SIG-M5 (cell line): ENCODE results near the gene RGL1.
"Not testable (repeated sequence)": the region's sequence is repeated elsewhere in the genome, so short reads cannot be mapped to it uniquely, and the experiment has no call there.

Experiments
- DNase-seq: peaks from one replicate; lab custom pipeline; 2025; lab: John Stamatoyannopoulos, UW

The RGL1 gene

DNA sequence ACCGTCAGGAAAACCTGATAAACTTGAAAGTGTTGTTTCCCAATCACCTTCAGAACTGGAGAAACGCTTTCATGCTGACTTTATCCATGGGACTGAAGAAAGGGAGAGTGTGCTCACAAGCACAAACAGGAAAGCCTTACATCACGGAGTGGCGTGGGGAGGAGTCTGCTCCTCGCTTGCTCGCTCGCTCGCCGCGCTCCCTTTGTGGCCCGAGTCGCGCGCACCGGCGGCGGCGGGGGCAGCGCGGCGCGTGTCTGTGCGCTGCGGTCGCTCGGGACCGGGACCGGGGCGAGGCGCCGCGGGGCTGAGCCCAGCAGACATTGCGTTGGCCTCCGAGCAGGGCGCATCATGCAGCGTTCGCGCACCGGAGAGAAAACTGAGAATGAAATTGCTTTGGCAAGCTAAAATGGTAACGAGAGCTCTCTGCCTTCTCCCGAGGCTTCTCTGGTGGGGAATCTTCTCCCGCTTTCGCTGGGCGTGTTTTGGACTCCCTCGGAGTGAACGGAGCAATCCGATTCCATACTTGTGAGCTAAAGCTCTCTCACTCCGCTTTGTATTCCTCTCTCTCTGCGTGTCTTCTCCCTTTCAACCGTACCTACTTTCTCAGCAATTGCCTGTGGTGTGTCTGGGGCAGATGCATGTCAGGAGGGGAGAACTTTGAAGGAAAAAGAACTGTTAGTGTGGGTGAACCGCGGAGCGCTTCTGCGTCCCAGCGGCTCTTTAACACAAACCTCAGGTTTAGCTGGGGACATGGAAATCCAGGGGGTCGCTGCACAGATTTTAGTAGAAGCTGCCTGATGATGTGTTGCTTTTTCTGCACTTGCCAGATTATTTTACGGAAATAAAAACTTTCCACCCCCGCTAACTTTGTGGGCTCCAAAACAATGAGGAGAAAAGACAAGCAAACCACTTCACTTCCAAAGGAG lies at the start of gene RGL1:
Gene RGL1 (plus strand): TSS at position 205 of the 926 bp plus-strand sequence. CDS start 178 bp downstream, at position 383.
- no peak for DNase-seq

DNA sequence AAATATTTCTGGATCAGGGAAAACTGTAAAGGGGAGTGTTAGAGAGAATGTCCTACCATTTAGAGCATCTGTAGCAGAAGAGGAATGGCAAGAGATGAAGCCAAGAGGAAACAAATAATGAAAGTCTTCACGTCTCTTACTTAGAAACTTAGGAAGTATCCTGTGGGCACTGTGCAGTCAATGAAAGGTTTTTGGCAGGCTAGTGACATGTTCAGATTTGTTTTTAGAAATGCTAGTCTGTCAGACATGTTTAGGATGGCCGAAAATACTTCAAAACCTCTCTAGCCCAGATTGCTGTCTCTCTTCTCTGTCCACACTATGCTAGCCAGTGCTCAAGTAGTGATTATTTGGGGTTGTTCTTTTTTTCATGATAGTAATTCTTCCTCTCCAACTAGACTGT lies 48.6 kb upstream of the RGL1 start:
- no peak for DNase-seq

DNA sequence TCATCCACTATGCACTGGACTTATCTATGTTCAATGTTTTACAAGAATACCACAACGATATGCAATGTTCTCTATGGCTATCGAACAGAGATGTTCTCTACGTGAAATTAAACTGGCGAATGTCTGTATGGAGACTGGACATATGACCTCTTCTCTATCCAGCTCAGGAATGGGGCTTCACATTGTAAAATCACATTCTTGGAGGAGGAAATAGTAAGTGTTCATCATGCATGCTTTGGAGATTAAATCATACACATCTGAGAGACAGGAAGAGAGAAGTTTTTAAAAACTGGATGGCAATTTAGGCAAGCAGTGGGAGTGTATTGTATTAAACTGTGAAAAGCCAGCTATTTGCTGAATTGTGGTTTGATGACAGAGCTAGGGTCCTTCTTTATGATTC lies 47.9 kb upstream of the RGL1 start:
- DNase-seq, result no peak

GRCh38 chr1:183758913-183759312 lies 46.0 kb upstream of the RGL1 start:
- DNase-seq, result no peak

- no peak for DNase-seq
Measured at GRCh38 chr1:183760661-183761060, 44.3 kb upstream of the RGL1 start.

GRCh38 chr1:183761871-183762270 lies 43.0 kb upstream of the RGL1 start:
- DNase-seq, result no peak

DNA sequence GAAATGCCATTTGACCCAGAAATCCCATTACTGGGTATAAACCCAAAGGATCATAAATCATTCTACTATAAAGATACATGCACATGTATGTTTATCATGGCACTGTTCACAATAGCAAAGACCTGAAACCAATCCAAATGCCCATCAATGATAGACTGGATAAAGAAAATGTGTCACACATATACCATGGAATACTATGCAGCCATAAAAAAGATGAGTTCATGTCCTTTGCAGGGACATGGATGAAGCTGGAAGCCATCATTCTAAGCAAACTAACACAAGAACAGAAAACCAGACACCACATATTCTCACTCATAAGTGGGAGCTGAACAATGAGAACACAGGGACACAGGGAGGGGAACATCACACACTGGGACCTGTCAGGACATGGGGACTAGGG lies 42.1 kb upstream of the RGL1 start:
- not testable (repeated sequence) for DNase-seq

- no peak for DNase-seq
Measured at GRCh38 chr1:183764981-183765380, 39.9 kb upstream of the RGL1 start.

DNA sequence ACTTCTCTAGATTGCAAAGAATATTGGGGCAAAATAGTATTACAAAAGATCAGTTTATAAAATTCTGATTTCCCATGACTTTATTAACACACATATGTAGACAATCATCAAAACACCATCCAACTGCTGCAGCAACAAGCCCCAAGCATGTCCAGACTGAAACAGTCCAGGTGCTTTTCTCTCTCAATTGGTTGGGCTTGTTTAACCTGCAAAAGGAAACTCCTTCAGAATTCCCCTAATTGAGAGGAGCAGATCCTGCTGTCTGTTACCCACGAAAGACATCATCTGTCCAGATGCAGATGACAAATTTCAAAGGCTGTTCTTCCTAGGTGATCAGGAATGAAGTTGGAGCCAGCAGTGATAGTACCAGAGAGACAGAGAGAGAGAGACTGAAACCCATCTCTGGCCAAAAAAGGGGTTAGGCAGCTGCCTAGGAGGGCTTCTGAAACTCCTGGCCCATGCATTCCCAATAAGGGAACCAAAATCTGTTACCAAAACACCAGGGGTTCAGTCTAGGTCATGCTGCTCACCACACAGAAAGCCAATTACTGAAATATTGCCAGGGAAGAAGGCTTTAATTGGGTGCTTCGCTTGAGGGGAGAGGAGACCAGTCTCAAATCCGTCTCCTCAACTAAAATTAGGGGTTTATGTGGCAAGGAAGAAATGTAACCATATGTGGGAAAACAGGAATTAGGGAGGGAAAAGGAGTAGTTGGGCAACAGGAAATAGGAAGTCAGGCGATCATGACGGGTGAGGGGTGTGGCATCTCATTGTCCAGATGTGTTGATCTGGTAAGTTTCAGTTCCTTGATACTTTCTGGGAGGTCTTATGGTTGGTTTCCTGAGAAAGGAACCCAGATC lies 34.7 kb upstream of the RGL1 start:
- DNase-seq, result no peak

GRCh38 chr1:183770816-183771128 lies 34.1 kb upstream of the RGL1 start:
- no peak for DNase-seq

GRCh38 chr1:183773482-183774274 lies 31.2 kb upstream of the RGL1 start:
- no peak for DNase-seq

DNA sequence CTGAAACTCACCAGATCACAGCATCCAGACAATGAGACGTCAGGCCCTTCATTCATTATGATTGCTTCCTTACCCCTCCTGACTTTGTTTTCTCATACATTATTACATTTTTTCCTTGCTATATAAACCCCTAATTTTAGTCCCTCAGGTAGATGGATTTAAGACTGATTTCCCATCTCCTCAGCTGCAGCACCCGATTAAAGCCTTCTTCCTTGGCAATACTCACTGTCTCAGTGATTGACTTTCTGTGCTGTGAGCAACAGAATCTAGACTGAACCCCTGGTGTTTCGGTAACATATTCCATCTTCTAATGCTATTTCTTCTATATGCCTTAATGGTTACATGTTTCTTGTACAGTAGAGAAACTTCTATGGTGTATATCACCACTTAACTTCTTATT lies 30.0 kb upstream of the RGL1 start:
- DNase-seq, result no peak

GRCh38 chr1:183776731-183777130 lies 28.2 kb upstream of the RGL1 start:
- DNase-seq, result no peak

GRCh38 chr1:183777328-183777727 lies 27.6 kb upstream of the RGL1 start:
- DNase-seq, result no peak

GRCh38 chr1:183778045-183778444 lies 26.9 kb upstream of the RGL1 start:
- no peak for DNase-seq

- DNase-seq, result no peak
Measured at GRCh38 chr1:183778568-183779433, 26.1 kb upstream of the RGL1 start.

DNA sequence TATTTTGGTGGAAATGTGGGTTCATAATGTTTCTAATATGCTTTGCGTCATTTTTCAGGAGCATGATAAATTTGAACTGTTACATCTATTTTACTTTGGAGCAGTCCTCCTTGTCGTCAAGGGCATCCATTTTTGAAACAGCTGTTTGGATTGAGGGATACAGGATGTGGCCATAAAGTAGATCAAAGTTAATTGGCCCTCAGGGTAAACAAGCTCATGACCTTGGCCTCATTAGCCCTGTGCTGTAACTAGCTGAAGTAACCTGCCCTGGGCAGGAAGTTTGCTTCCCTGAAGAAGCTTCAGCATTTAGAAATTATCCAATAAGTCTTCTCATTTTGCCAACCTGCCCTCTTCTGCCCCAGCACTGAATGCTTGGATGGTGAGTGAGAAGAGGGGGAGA lies 24.8 kb upstream of the RGL1 start:
- DNase-seq, result no peak

GRCh38 chr1:183780757-183781156 lies 24.2 kb upstream of the RGL1 start:
- no peak for DNase-seq

- DNase-seq, result no peak
Measured at GRCh38 chr1:183783342-183783741, 21.6 kb upstream of the RGL1 start.

DNA sequence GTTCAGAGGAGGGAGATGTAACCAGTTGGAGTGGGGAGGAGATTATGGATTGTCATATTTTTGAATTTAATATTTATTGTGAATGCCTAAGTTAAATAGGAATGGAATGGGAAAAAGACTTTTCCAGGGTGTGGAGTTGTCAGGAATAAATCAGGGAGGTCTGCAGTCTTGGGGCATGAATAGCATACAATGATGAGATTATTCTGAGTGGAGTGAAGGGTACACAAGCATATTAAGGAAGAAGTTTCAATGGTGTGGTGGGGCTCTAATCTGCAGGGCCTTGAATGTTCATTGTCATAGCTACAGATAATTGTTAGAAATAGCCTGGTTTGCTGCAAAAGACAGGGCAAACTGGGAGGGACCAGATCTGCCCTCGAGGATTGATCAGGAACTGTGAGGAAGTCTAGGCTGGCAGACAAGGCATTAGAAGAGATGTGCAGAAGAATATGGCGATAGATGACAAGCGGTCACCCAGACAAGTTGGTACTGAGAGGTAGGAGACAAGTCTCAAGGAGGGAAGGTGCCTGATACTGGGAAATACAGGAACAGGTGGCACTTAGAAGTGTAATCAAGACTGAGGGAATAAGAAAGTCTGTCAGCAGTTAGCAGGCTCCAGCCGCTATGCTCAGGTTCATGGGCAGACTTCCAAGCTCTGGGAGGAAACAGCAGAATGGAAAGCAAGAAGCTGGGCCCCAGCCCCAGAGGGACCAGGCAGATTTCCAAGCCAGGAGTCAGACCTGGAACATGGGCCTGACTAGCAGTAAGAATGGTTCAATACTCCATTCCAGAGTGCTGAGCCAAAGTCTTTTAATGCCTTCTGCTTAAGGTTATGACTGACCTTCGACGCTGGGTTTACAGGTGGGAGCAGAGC lies 20.9 kb upstream of the RGL1 start:
- DNase-seq, result no peak
